Embryonic facial prominence (tissue), 1 donor: ENCODE data around the gene FGGY.
"Not testable (repeated sequence)": the region's sequence is repeated elsewhere in the genome, so short reads cannot be mapped to it uniquely, and the experiment has no call there.

Experiments
- DNase-seq: peaks from one replicate; pipeline ENCODE4 v3.0.0-alpha.2; 2016; ENCODE audit errors: extremely low spot score

FGGY gene

GRCh38 chr1:59701376-59701775 lies 404.5 kb downstream of the FGGY start:
- DNase-seq, result no peak

- DNase-seq, result no peak
Observed at GRCh38 chr1:59703226-59703917, 406.5 kb downstream of the FGGY start.

DNA sequence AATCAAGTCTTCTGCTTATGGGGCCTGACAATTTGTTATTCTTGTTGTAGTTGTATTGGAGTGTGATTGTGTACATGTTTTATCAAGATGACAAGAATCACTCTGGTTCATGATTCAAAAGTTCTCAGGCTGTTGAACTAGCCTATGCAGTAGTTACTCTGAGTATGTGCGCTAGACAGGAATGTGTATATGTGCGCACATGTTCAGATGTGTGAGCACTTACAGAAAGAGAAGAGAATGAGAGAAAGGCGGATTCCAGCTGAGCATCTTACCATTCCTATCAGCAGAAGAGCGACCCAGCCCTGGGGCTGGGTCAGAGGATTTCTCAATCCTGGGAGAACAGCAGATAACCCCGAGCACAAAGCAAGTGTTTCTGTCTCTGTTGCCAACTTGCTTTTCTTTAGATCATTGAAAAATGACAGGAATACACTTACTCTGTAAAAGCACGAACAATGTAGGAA lies 407.1 kb downstream of the FGGY start:
- no peak for DNase-seq

DNA sequence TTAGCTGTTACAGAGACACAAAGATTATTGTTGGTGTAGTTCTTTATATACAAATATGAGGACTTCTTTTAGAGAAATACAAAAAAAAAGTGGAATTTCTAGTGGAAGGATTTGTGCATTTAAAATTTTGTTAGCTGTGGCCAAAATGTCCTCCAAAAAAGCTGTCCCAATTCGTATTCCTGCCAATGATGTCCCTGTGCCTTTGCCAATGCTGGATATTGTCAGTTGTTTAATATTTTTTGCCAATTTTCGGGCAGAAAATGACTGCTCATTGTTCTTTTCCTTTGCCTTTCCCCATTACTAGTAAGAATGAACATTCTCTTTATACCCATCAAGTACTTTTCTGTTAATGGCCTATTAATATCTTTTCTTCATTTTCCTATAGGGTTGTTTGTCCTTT lies 407.8 kb downstream of the FGGY start:
- DNase-seq, result no peak

DNA sequence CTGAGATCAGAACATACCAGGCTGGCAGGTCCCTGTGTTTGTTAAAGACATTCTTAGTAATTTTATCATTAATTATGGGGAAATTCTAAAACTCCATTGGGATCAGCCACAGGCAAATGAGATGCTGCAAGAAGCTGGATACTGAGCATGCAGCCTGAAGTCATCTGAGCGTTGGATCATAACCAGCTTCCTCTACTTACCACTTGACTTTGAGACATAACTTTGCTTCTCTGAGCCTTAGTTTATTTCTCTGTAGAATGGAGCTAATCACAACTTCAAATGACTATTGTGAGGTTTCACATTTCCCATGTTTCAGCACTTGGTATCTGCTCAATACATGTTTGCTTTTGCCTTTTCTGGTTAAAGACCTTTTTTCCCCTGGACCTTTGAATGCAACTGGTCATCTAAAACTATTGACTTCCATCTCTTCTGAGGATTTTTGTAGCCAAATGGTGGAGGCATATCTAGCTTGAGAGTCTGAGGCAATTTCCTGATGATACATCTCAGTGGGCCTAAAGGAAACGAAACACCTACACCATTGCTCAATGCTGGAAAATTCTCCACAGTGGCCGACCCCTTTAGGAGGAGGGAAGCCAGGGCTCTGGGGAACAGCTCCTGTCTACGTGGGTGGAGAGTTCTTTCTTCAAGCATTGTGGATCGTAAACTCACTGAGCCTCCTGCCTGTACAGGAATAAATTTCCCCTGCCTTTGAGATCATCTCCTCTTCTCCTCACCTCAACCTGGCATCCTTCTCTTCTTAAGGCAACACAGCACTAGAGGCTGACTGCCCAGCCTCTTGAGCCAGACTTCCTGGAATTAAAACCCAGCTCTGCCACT lies 408.8 kb downstream of the FGGY start:
- no peak for DNase-seq

- DNase-seq, result no peak
Observed at GRCh38 chr1:59706303-59706599, 409.4 kb downstream of the FGGY start.

GRCh38 chr1:59707178-59707791 lies 410.4 kb downstream of the FGGY start:
- DNase-seq, result no peak

DNA sequence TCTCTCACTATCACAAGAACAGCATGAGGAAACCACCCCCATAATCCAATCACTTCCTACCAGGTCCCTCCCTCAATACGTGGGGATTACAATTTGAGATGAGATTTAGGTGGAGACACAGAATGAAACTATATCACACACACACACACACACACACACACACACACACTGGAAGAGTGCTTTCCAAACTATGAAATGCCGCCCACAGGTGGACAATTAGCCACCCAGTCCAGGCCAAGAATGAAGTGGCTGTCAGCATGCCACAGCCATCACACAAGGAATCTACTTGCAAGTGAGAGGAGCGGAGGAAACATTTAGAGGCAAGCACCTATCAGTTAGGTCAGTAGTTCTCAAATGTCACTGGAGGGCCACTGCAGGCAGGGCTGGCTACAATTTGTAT lies 412.4 kb downstream of the FGGY start:
- no peak for DNase-seq

DNA sequence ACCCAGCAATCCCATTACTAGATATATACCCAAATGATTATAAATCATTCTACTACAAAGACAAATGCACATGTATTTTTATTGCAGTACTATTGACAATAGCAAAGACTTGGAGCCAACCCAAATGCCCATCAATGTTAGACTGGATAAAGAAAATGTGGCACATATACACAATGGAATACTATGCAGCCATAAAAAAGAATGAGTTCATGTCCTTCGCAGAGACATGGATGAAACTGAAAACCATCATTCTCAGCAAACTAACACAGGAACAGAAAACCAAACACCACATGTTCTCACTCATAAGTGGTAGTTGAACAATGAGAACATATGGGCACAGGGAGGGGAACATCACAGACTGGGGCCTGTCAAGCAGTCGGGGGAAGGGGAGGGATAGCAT lies 414.0 kb downstream of the FGGY start:
- not testable (repeated sequence) for DNase-seq

GRCh38 chr1:59714219-59714618 lies 417.3 kb downstream of the FGGY start:
- DNase-seq, result no peak

GRCh38 chr1:59714966-59715365 lies 418.1 kb downstream of the FGGY start:
- peak; percentile 20 for DNase-seq

- no peak for DNase-seq
Observed at GRCh38 chr1:59716832-59717231, 419.9 kb downstream of the FGGY start.

DNA sequence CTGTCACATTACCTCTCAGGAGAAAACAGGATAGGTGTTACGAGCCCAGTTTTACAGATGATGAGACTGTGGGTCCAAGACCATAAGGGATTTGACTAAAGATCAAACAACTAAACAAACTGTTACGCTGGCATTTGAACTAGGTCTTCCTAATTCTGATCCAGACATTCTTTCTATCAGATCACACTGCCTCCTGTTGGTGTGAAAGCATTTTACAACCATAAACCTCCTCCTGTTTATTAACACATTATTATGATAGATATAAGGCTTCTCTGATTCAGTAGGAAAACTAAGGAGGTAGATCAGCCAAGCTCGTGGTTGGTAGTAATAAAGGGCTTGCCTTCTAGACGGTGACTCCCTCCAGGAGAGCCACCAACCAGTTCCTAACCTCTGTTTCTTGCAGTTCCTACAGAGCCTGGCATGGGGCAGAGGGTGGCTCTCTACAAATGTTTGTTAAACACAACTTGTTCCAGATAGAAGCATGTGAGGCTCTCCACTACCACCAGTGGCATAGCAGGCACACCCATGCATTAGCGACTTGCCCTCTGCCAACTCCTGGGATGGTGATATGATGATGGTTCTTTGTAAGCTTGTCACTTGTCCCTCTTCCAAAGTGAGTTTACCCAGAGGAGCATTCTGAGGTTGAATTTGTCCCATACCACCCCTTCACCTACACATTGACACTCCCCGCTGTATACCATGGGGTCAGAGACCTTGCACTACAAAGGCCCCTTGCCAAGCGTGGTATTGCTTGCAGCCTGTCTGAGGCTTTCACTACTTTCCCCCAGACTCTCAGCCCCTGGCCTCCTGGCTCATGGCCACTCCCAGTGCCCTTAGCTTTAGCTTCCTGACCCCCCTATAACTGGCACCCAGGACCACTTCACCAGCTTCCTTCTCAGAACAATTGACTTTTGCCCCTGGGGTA lies 421.4 kb downstream of the FGGY start:
- no peak for DNase-seq

DNA sequence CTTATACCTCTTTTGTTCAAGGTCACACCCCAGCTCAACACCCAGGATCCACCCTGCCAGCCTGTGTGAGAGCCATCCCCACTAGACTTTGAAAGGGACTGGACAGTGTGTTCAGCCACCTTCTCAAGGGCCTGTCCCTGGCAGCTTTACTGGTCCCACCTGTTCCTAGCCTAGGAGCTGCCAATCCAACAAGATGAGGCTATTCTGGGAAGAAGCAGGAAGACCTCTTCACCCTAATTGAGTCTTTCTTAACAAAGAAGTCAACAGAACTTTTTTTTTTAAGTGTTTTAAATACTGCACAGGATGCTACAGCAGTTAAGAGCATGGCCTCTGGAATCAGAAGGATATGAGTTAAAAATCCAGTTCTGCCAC lies 422.1 kb downstream of the FGGY start:
- DNase-seq, result no peak

- DNase-seq, result no peak
Observed at GRCh38 chr1:59720326-59721115, 423.6 kb downstream of the FGGY start.

DNA sequence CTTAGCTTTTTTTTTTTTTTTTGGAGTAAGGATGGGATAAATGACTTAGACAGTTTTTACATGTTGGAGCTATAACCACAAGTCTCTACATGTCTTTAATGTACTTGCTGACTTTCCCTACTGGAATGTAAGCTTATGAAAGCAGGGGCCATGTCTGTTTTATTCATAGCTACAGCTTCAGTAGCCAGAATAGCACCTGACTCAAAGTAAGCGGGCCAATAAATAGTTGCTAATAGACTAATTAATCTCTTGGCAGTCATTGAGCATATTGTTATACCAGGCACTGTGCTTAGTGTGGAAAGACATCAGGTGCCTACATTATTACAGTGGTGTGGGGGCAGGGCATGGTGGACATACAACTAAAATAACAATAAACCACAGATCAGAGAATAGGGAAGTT lies 433.4 kb downstream of the FGGY start:
- DNase-seq, result no peak

GRCh38 chr1:59730759-59731478 lies 434.0 kb downstream of the FGGY start:
- peak; percentile 59 for DNase-seq

- DNase-seq, result no peak
Observed at GRCh38 chr1:59731591-59731990, 434.7 kb downstream of the FGGY start.

- no peak for DNase-seq
Observed at GRCh38 chr1:59732214-59732955, 435.5 kb downstream of the FGGY start.
